Adrenal gland (tissue), 5 donors: ENCODE data around the gene RPL39L.

Experiments used
- CTCF ChIP-seq, 6 experiments: fragments of 450-650 bp in 4 of 6; fragments of 200-600 bp in 2 of 6; sonication (generic) in 1 of 6; IDR thresholded peaks; 1 replicate in 5 of 6; 2 replicates in 1 of 6; pipeline versions ENCODE4 v1.5.1 to v1.8.0; 2016 to 2021; ENCODE audit warnings: antibody characterized with exemption in 6 of 6, mild to moderate bottlenecking in 2 of 6, moderate library complexity in 1 of 6
- POLR2A ChIP-seq, 2 donors: fragments of 450-650 bp; IDR thresholded peaks; one replicate each; pipeline ENCODE4 v1.6.1; 2017; ENCODE audit warnings: antibody characterized with exemption in 2 of 2, mild to moderate bottlenecking in 2 of 2, moderate library complexity in 1 of 2
- donor health status: DM: no; HTN: no; CAD: no.

- no peak for TF ChIP-seq CTCF (IDR thresholded peaks at IDR 0.05)
- TF ChIP-seq POLR2A (IDR thresholded peaks at IDR 0.05) = no peak
These were observed 53.4 kb downstream of the RPL39L start for GRCh38 chr3:187085933-187086332.
